GM21381 (cell line): Measurements from ENCODE around the gene MROH7.

Source experiments
- ATAC-seq: cut with Tn5 transposase; IDR thresholded peaks from one replicate; pipeline ENCODE4 v1.9.1; 2021; ENCODE audit warnings: mild to moderate bottlenecking, moderate library complexity; ENCODE audit not compliant: unreplicated experiment

The MROH7 gene

DNA sequence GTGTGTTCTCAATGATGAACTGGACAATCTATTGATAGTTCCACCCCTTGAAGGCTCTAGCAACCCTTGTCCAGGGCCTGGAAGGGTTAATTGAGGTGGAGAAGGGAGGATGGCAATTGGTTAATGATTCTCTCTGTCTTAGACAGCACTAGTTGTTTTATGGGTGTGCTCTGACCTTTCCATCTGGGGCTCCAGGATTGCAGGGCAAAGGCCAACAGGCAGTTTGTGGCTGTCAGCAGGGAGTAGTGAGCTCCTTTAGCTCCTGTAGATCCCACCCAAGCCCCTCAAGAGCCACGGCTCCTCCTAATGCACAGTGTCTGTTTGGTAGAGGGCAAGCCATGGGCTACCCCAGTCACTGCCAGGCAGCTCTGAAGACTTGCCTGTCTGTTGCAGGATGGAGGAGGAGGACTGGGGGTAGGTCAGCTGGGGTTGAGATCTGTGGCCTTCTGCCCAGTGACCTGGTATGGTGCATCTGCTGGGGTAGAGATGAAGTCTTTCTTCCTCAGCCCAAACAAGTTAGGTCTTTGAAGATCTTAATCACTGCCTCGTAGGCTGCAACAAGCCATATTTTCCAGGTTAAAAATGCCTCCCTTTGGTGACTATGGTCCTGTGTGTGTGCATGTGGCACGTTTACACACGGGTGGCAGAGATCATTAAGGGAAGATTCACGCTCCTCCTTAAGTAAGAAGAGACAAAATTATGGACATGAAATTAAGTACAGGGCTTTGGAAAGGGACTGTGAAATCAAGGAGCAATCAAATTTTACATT is 7.7 kb downstream of the MROH7 start:
- no peak for ATAC-seq

DNA sequence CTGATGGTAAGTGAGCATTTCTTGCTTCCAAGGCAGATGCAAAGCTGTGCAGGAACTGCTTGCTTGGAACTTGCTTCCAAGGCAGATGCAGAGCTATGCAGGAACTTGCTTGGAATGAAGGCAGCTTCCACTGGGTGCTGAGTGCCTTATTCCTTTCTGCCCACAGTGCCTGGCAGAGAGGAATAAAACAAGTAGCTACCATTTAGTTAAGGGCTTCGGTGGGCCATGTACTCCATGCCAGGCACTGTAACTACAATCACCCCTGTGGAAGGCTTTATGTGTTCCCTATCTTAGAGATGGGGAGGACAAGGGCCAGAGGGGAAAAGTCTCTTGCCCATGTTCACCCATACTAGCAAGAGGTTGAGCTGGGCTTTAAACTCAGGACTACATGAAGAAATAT is 8.3 kb downstream of the MROH7 start:
- no peak for ATAC-seq

DNA sequence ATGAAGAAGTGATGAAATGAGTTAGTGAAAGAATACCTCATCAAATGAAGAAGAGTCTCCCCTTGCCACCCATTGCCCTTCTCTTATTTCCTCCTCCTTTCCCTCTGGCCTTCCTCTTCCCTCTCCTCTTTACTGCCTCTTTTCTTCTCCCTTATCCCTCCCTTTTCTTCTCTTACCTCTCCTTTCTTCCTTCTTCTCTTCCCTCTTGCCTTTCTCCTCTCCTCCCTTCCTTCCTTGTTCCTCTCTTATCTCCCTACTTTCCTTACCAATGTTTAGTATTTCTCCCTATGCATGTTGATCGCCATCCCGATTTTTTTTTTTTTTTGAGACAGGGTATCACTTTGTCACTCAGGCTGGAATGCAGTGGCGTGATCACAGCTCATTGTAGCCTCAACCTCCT is 8.8 kb downstream of the MROH7 start:
- no peak for ATAC-seq

DNA sequence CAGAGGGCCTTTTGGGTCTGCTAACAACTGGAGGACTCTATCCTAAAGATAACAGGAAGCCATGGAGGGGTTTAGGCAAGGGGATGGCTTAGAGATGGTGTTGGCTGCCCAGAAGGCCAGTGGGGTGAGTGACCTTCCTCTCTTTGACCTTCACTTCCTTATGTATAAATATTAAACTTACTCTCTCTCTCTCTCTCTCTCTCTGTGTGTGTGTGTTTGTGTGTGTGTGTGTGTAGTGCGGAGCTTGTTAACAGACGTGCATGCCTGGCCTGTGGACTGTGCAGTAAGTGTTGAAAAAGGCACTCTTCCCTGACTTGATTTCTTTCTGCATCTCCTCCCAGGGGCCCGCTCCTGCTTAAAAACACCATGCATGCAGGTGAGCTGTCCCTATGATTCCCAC is 10.0 kb downstream of the MROH7 start:
- no peak for ATAC-seq

DNA sequence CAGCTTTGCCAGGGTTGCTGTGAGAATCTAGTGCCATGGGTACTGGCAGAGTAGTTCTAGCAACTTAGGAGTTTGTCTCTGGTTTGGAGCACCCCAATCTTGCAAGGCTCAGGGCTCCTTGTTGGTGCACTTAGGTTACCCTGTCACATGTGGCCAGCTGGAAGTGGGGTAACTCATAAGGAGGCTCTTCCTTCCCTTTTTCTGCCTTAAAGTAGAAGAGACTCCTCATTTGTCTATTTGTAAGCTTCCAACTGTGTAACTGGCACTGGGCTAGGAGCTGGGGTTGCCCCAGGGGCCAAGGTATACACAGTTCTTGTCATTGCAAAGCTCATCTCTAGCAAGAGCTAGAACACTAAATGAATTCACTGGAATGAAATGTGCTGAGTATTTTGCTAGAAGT is 10.6 kb downstream of the MROH7 start:
- ATAC-seq = no peak

DNA sequence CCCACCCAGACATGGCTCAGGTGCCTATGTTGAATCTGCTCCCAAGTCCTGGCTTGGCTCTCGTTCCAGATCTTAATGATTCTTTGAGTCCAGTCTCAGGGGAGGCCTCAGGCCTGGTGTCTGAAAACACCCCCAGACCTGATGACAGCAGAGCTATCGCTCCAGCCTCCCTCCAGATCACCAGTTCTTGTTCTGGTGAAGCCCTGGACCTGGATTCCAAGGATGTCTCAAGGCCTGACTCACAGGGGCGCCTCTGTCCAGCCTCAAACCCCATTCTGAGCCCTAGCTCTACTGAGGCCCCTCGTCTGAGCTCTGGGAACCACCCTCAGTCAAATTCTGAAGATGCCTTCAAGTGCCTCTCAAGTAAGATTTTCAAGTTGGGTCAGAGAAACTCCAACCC is 11.4 kb downstream of the MROH7 start:
- ATAC-seq = no peak

DNA sequence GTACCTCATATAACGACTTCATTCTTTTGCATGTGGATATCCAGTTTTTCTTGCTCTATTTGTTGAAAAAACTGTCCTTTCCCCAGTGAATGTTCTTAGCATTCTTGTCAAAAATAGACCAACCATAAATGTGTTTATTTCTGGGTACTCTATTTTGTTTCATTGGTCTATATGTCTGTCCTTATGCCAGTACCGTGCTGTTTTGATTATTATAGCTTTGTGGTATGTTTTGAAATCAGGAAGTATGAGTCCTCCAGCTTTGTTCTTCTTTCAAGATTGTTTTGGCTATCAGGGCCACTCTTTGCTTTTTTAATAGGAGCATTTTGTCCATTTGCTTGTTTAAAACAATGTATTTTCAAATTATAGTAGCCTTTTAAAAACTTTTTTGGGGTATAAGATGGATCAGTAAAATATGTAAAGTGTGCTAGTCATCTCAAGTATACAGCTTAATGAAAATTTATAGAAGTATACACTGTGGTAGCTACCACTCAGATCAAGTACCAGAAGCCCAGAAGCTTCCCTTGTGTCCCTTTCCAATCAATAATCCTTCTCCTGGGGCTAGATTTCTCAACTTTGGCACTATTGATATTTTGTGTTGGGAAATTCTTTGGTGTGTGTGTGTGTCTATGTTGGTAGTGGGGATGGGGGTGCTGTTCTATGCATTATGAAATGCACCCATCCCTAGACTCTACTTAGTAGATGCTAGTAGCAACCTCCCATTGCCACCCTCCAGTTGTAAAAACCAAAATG is 16.8 kb downstream of the MROH7 start:
- ATAC-seq = no peak

DNA sequence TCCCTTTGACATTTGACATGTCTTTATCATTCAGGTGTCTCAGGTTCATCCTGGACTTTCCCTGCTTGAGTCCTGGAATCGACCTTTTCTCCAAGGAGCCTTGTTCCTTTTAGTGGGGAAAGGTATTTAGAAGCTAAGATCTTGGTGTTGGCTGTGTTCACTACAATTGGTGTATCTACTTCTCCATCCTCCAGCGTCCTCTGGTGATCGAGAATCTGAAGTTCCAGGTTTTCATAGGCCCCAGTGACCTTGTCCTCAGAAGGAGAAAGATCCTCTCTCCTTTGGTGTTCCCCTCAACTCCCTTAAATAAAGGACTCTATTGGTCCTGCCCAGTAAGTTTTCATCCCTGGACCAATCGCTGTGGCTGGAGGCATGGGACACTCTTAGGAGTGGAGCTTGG is 22.1 kb downstream of the MROH7 start:
- no peak for ATAC-seq

DNA sequence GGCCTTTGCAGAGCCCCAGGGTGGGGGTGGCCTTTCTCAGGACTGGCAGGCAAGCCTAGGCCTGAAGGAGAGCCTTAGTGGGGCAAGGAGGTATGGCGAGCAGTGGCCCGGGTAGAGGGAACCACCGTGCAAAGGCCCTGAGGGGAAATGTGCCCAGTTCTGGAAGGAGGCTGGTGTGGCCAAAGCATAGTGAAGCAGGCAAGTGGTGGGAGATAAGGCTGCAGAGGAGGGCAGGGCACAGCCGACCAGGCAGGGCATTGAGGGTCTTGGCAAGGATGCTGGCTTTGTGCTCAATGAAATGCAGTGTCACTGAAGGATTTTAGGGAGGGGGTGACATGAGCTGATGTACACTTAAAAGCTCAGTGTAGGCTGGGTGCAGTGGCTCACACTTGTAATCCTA is 22.8 kb downstream of the MROH7 start:
- ATAC-seq = no peak

DNA sequence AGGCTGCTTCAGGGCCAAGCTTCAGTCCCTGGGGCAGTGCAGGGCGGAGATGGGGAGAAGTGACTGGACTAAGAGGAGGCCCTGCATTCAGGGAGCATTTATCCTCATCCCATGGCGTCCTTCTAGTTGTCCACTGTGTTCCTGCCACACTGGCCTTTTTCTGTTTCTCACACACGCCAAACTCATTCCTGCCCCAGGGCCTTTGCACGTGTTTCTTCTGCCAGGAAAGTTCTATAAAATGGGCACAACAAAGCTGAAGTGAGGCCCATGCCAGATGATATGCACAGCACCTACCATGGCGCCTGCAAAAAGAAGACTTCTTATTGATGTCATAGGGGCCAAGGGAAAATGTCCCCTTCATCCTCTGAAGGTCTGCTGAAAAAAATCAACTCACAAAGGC is 24.3 kb downstream of the MROH7 start:
- ATAC-seq = no peak

DNA sequence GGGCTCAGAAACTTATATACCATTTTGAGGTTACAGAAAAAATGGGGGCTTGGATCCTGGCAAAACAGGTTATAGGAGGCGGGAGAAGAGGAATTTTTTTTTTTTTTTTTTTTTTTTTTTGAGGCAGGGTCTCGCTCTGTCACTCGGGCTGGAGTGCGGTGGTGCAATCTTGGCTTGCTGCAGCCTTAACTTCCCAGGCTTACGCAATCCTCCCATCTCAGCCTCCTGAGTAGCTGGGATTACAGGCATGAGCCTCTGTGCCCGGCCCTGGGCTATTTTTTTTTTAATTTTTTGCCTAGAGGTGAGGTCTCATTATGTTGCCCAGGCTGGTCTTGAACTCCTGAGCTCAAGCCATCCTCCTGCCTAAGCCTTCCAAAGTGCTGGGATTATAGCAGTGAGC is 24.7 kb downstream of the MROH7 start:
- ATAC-seq = no peak

DNA sequence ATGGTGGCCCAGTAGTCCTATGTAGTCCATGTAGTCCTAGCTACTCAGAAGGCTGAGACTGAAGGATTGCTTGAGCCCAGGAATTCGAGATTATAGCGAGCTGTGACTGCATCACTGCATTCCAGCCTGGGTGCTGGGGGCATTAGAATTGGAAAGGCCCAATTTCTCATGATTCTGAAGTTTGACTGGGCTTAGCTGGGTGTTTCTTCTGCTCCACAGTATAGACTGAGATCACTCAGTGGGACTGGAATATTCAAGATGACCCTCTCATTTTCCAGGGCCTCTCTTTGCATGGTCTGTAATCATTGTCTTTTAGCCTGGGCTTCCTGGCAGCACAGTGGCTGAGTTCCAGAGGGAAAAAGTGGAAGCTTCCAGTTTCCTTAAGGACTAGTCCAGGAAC is 26.2 kb downstream of the MROH7 start:
- no peak for ATAC-seq

DNA sequence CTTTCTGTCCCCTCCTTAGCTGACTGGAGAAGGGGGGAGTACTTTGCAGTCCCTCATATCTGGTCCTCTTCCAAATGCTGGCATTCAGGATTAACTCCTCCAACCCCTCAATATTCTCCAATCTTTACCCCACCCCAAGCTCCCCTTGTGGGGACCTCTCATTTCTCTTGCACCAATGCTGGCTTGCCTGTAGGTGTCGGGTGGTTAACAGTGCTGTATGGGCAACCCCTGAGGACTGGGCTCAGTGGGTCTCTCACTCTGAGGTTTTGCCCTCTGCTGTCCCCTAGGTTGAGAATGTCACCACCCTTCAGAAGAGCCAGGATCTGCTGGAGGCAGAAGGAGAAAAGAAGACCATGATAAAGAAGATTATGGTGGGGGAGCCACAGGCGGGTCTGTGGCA is 27.0 kb downstream of the MROH7 start:
- no peak for ATAC-seq

DNA sequence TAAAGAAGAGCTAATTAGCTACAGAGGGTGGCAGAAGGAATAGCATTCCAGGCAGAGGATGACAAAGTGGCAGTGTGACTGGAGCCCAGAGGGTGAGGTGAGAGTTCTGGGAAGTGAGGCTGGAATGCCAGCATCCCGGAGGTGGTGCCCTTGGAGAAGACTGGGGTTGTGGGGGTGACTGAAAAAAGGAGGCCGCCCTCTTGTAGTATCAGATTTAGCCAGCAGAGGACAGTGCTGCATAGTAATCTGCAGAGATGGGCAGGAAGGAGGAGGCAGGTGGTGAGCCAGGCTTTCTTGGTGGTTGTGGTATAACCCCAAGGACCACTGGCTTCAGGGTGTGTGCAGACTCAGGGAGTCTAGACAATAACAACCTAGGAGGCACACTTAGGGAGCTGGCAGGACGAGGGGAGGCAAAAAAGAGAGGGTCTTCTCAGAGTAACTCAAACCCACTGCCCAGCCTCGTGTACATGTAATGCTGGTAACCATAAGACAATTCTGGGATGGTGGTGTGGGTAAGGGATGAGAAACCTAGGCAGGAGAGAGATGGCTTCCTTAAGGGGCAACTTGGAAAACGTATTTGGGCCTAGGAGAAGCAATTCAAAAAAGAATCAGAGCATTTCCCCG is 30.5 kb downstream of the MROH7 start:
- peak; percentile 64 for ATAC-seq

DNA sequence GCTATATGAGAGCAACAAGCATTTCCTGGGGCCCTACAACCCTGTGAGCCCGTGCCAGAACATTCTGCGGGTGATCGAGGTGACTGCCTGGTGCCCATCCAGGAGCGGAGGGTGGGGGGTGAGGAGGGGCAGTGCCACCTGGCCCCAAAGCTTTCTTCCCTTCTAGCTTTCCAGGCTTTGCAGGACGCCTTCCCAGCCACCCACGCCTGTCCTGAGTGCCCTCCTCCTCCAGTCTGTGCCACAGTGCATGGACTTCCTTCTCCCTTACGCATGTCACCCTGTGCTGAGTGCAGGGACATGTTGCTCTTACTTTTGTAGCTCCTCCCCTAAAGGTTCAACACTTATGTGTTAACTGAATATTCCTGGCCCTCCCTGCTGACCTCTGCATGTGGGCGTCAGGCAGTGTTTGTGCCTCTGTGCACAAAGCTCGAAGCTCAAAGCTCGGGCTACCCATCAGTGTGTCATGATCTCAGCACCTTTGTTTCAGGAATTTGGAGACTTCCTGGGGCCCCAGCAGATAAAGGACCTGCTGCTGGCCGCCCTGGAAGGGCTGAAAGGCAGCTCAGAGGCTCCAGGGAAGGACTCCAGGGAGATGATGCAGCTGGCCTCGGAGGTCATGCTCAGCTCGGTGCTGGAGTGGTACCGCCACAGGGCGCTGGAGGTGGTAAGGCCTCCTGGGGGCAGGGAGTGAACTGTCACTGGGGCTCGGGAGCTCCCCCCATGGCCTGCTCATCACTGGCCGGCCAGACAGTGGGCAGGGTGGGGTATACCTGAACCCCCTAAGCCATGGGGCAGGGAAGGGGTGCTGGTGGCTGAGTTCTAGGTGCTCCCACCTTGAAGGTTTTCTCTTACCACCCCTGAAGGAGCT is 37.4 kb downstream of the MROH7 start:
- no peak for ATAC-seq

DNA sequence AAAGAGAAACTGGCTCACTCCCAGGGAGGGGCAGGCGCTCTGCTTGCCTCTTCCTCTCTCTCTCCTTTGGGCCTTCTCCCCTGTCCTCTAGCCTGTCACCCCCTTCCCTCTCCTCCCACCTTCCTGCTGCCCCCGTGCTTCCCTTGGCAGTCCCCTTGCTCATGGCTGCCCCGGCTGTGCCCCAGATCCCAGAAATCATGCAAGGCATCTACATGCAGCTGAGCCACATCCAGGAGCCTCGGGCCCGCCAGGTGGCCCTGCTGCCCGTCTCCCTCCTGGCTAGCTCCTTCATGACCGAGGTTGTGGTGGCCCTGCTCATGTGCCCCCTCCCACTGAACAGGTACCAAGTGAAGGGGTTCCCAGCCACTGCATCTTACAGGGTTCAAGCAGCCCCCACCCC is 38.1 kb downstream of the MROH7 start:
- no peak for ATAC-seq

DNA sequence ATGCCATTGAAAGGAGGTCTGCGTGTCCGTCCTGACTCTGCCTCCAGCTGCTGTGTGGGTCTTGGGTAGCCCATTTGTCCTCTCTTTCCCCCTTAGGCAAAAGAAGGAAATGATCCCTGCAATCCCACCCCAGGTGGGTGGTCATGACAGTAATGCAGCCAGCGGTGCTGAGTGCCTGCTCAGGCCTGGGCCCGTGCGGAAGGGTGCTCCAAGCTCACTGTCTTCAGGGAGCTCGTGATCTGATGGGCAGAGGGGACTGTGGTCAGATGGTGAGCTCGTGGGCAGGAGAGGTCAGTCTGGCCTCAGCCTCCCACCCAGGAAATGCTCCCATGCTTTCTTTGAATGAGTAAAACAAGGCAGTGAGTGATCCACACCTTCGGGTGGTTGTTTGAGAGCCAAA is 38.8 kb downstream of the MROH7 start:
- ATAC-seq = no peak

DNA sequence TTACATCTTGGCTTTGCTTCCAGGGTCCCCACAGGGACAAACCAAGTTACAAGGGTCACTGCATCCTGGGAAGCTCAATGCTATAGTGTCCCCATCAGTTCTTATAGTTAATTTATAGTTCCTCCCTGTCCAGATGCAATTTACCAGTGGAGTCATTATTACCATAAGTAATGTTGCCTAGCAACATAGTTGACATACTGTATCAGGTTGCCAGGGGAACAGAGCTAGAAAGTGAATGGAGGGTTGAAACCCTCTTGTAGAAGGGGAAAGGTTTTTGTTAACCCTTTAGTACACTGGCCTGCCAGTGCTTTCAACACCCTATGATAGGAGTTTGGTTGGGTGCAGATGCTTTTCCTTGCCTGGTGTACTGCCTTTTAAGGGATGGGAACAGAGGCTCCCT is 39.8 kb downstream of the MROH7 start:
- no peak for ATAC-seq

DNA sequence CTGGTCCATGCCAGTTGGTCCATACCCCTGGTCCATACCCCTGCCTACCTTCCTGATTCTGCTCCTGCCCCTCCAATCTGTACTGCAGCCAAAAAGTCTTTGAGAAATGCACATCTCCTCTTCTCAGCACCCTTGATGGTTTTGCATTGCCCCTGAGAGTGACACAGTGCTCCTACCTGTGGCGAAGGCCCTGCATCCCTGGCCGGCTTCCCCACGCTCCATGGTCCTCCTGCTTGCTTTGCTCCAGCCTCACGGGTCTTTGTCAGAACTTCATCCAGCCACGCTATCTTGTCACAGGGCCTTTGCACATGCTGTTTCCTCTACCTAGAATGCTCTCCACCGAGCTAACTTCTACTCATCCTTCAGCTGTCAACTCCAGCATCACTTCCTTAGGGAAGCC is 41.9 kb downstream of the MROH7 start:
- ATAC-seq = no peak

DNA sequence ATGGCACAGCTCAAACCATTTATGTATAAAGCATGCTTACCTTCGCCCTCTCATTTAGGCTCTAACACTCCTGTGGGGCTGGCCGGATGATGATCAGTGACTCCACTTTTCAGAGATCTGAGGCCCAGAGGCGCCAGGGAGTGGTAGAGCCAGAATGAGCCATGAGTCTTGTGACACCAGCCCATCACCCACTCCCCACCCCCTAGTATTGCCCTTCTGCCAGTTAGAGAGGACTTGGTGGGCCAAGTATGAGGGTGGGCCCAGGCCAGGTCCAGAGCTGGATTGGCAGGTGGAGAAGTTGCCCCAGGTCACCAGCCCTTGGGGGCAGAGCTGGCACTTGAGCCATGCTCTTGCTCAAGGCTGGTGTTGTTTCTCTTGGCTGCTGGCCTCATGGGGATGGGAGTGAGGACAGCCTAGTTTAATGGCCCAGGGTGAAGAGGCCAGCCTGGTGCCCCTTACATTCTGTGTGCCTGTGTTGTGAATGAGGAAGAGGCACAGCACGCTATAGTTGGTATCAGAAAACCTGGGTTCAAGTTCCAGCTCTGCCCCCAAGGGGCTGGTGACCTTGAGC is 43.8 kb downstream of the MROH7 start:
- ATAC-seq = no peak

DNA sequence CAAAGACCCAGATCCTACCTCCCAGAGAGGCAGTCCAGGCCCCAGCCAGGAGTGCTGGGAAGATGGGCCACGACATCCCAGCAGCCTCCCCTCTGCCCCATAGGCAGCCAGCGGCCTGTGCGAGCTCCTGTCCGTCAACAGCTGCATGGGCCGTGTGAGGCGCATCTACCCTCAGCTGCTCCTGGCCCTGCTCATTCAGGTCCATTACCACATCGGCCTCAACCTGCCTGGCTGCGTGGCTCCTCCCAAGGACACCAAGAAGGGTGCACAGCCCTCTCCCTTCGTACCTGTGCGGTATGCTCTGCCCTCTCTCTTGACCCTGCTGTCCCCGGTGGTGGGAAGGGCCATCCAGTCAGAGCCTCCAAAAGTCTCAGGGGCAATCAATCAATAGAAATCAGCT is 44.6 kb downstream of the MROH7 start:
- ATAC-seq = no peak
